Neuron (in vitro differentiated cells): Measurements from ENCODE around the gene FCRL2.

Experiments used
- H2AFZ ChIP-seq: one replicate; pipeline ENCODE4 v1.6.1; 2013; ENCODE audit warnings: low read depth, mild to moderate bottlenecking, inconsistent platforms, low read length, moderate library complexity
- H3K27me3 ChIP-seq: one replicate; pipeline ENCODE4 v1.6.1; 2013; ENCODE audit warnings: low read length; ENCODE audit not compliant: insufficient read depth
- H3K36me3 ChIP-seq: one replicate; pipeline ENCODE4 v1.6.1; 2013; ENCODE audit warnings: low read length; ENCODE audit not compliant: insufficient read depth
- H3K4me1 ChIP-seq: one replicate; pipeline ENCODE4 v1.6.1; 2013; ENCODE audit warnings: low read length; ENCODE audit not compliant: insufficient read depth
- H3K4me3 ChIP-seq: 2 replicates; pipeline ENCODE4 v1.5.1; 2013; ENCODE audit warnings: mild to moderate bottlenecking, low read length, moderate library complexity
- H3K9me3 ChIP-seq: one replicate; pipeline ENCODE4 v1.6.1; 2013; ENCODE audit warnings: low read length

FCRL2 gene

DNA sequence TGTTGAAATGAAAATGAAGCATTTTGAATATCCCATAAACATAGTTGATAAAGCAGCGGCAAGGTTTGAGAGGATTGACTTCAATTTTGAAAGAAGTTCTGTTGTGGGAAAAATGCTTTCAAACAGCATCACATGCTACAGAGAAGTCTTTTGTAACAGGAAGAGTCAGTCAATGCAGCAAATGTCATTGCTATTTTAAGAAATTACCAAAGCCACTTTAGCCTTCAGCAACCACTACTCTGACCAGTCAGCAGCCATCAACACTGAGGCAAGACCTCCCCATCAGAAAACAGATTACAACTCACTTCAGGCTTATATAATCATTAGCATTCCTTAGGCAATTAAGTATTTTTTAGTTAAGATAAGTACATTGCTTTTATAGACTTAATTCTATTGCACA is 42.6 kb downstream of the FCRL2 start:
- H2AFZ ChIP-seq, result no peak overlapping the region
- no peaks in the 10 kb centered on the region for H3K36me3 ChIP-seq
- no peaks in the 10 kb centered on the region for H3K4me1 ChIP-seq
- no peak overlapping the region for H3K4me3 ChIP-seq
- no peaks in the 10 kb centered on the region for H3K27me3 ChIP-seq
- no peaks in the 10 kb centered on the region for H3K9me3 ChIP-seq

DNA sequence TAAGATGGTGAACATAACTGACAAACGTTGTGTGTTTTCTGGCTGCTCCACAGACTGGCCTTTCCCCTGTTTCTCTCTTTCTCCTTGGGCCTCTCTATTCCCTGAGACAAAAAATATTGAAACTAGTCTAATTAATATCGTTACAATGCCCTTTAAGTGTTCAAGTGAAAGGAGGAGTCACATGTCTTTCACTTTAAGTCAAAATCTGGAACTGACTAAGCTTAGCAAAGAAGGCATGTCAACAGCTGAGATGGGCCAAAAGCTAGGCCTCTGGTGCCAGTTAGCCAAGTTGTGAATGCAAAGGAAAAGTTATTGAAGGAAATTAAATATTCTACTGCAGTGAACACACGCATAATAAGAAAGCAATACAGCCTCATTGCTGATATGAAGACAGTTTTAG is 44.2 kb downstream of the FCRL2 start:
- Histone ChIP-seq H3K9me3 (no peaks in the 10 kb centered on the region), H2AFZ (no peak overlapping the region), H3K4me3 (no peak overlapping the region), H3K27me3 (no peaks in the 10 kb centered on the region), H3K36me3 (no peaks in the 10 kb centered on the region), H3K4me1 (no peaks in the 10 kb centered on the region)

DNA sequence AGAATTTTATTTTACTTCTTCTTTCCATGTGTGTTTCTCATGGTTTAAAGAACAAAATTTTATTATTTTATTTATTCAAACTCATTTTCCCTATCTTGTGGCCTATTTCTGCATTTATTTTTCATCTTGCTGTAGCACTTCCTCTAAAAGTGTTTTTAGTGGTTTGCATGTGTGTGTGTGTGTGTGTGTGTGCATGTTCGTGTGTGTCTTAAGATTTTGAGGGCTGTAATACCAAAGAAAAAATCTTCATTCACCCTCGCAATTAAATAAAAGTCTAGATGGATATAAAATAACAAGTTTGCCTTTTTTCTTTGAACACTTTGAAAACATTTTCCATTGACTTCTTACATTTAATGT is 51.7 kb downstream of the FCRL2 start:
- Histone ChIP-seq H2AFZ (no peak overlapping the region), H3K36me3 (no peaks in the 10 kb centered on the region), H3K4me3 (no peak overlapping the region), H3K9me3 (no peaks in the 10 kb centered on the region), H3K4me1 (no peaks in the 10 kb centered on the region), H3K27me3 (no peaks in the 10 kb centered on the region)

DNA sequence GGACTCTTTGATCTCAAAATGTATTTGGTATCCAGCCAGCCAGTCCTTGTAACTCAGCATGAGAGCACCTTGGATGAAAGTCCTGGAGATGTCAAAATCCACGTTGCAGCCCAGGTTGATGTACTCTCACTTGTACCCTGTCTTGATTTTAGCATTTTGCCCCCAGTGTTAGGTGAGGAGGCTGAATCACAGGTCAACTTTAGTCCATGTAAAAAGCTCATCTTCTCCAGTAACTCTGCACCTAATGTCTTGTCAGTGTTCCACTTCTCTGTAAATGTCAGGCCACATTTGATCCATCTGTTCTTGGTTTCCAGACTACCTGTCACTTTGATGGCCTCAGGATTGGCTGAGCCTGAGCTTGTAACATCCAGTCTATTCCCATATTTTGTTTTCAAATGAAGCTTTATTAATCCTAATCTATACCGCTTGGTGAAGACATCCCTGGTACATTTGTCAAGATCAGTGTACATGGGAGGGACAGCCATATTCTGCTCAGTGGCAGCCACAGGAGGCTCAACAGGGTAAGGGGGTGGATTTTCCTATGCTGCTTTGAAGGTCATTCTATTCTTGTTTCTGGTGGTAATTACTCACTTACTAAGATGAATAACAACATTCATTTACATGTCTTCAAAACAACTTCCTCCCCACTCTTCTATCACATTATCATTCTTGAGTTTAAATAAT is 52.3 kb downstream of the FCRL2 start:
- no peaks in the 10 kb centered on the region for H3K36me3 ChIP-seq
- H3K4me3 ChIP-seq, result no peak overlapping the region
- H3K9me3 ChIP-seq, result no peaks in the 10 kb centered on the region
- no peaks in the 10 kb centered on the region for H3K4me1 ChIP-seq
- no peak overlapping the region for H2AFZ ChIP-seq
- H3K27me3 ChIP-seq, result no peaks in the 10 kb centered on the region

DNA sequence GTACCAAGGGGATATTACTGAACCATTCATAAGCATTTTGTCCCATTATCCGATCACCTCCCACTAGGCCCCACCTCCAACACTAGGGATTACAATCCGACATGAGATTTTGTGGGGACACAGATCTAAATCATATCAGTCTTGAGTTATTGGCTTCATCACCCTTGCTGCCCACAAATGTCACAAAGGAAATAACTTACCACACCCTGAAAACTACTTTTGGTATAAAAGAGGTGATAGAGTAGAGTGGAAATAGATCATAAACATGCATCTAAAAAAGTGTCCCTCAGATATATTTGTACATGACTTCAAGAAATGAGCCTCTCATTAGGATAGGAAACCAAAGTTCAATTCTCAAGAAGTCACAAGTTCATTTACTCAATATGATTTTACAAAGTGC is 53.8 kb downstream of the FCRL2 start:
- Histone ChIP-seq H3K27me3 (no peaks in the 10 kb centered on the region), H3K4me3 (no peak overlapping the region), H3K36me3 (no peaks in the 10 kb centered on the region), H2AFZ (no peak overlapping the region), H3K9me3 (no peaks in the 10 kb centered on the region), H3K4me1 (no peaks in the 10 kb centered on the region)

DNA sequence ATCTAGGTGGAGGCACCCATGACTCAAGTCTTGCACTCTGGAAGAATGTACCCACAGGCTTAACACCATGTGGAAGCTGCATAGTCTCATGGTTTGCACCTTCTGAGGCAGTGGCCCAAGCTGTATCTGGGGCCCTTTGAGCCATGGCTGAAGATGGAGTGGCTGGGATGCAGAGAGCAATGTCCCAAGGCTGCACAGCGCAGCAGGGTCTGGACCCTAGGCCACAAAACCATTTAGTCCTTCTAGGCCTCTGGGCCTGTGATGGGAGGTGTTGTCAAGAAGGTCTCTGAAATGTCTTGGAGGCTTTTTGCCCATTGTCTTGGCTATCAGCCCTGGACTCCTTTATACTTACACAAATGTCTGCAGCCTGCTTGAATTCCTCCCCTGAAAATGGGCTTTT is 54.9 kb downstream of the FCRL2 start:
- no peak overlapping the region for H2AFZ ChIP-seq
- no peaks in the 10 kb centered on the region for H3K9me3 ChIP-seq
- H3K36me3 ChIP-seq, result no peaks in the 10 kb centered on the region
- no peaks in the 10 kb centered on the region for H3K27me3 ChIP-seq
- no peak overlapping the region for H3K4me3 ChIP-seq
- no peaks in the 10 kb centered on the region for H3K4me1 ChIP-seq

DNA sequence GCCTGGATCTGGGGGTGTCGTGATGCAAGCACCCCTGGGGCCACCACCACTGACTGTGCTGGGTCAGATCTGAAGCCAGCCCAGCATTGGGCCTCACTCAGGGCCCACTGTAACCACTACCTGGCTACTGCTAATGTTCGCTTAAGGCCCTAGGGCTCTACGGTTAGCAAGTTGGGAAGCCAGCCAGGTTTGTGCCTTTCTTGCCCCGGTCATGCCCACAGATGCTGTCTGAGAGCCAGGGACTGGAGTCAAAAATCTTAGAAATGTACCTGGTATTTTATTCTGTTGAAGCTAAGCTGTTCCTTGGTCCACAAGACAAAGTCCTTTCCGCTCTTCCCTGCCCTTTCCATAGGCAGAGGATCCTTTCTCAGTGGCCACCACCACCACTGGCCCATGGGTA is 61.2 kb downstream of the FCRL2 start:
- no peaks in the 10 kb centered on the region for H3K27me3 ChIP-seq
- no peaks in the 10 kb centered on the region for H3K36me3 ChIP-seq

DNA sequence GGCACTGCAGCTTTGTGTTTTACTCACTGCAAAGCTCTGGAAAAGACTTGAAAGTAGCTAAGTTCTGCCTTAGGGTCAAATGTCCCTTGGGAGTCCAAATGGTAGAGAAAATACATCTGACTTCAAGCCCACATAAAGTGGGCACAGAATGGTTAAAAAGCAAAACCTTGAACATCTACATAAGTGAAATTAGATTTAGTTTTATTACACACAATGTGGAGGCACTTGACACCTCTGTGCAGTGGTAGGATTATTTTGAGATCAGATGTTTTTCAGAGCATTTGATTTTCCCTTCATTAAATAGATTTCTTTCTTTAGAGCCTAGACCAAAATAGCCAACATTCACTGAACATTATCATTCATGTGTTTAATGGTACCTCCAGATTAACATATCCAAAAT is 65.1 kb downstream of the FCRL2 start:
- no peak overlapping the region for H2AFZ ChIP-seq
- no peaks in the 10 kb centered on the region for H3K36me3 ChIP-seq
- no peak overlapping the region for H3K4me3 ChIP-seq
- H3K4me1 ChIP-seq, result no peaks in the 10 kb centered on the region
- H3K9me3 ChIP-seq, result no peaks in the 10 kb centered on the region
- H3K27me3 ChIP-seq, result no peaks in the 10 kb centered on the region

More for the DNA sequence above, 61.2 kb downstream of the FCRL2 start:
- H2AFZ ChIP-seq, result no peak overlapping the region
- H3K9me3 ChIP-seq, result no peaks in the 10 kb centered on the region
- H3K4me1 ChIP-seq, result no peaks in the 10 kb centered on the region
- H3K4me3 ChIP-seq, result no peak overlapping the region

DNA sequence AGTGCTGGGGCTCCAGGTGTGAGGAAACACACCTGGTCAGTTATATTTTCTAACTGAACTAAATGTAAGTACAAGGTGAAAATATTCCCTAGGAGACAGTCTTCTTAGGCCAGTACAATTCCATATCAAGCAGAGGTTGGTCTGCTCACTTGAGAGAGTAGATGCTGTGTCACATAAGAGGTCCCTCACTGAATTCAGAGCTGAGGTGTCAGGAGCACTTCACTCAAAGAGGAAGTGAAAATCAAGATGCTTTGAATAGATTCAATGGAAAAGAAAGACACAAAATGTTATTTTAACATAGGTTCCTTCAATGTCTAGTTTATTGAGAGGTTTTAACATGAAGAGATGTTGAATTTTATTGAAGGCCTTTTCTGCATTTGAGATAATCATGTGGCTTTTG is 72.1 kb downstream of the FCRL2 start:
- H3K4me1 ChIP-seq, result no peaks in the 10 kb centered on the region
- no peak overlapping the region for H2AFZ ChIP-seq
- no peaks in the 10 kb centered on the region for H3K9me3 ChIP-seq
- no peaks in the 10 kb centered on the region for H3K36me3 ChIP-seq
- no peak overlapping the region for H3K4me3 ChIP-seq
- H3K27me3 ChIP-seq, result peaks cover 4% of the 10 kb centered on the region

DNA sequence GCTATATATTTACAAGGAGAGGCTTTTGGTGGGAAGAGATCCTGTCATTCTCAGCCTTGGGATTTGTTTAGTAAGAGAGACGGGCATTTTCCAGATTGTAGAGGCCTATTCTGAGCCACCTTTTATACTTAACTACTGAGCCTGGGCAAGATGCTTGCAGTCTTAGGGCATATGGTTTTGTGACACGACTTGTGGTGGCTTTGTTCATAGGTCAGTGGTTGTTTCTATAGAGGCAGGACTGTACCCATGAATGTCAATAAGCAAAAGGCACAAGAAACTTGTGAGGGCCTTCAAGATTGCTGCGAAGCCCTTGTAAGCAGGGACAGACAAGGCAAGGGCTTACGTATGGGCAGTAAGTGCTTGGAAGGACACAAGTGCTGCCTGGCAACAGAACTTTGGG is 73.0 kb downstream of the FCRL2 start:
- Histone ChIP-seq H3K36me3 (no peaks in the 10 kb centered on the region), H3K9me3 (no peaks in the 10 kb centered on the region), H3K27me3 (peaks cover 9% of the 10 kb centered on the region), H2AFZ (no peak overlapping the region), H3K4me3 (no peak overlapping the region), H3K4me1 (no peaks in the 10 kb centered on the region)

DNA sequence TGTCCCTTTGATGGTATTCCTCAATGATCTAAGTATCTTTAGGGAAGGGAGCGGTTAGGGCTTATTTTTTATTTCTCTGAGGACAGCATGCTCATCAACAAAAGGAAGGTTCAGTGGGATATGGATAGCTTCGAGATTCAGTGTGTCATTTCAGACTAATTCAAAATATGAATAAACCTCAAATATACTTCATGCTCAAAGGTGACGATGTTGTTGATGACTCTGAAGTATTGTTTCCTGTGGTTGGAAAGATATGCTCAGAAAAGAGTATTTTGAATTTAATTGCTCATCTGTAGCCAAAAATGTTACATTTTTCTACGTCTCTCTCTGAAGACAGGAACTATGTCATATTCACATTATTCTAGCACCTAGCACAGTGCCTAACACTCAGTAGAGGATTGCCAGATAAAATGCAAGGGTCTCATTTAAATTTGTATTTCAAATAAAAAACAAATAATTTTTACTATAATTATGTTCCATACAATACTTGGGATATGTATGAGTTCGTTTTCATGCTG is 74.6 kb downstream of the FCRL2 start:
- Histone ChIP-seq H3K9me3 (no peaks in the 10 kb centered on the region), H3K27me3 (peaks cover 9% of the 10 kb centered on the region), H3K4me1 (no peaks in the 10 kb centered on the region), H3K4me3 (no peak overlapping the region), H2AFZ (no peak overlapping the region), H3K36me3 (no peaks in the 10 kb centered on the region)

DNA sequence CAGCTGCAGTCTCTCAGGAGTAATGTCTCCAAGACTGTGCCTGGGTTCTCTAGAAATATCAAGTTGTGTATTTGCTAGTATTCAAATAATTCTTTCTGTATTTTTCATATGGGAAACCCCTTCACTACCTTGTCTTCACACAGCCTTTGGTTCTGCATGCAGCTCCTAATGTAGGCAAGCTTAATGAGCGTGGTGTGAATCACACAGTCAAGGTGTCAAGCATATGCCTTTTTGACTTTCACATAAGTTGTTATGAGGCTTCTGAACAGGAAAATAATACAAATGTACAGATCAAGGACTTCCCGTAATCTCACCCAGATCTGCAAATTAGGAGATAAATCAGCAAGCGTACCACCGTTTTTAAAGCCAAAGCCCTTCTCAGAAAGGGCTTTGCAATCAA is 76.2 kb downstream of the FCRL2 start, which contains the start of gene FCRL3:
Gene FCRL3, minus strand, starts transcription at position 38 of the 400 bp plus-strand sequence. CDS start 280 bp downstream, outside the sequence.
- no peak within 1 kb of the TSS for H2AFZ ChIP-seq
- H3K4me3 ChIP-seq, result no peak within 1 kb of the TSS
- peaks cover 9% of the 10 kb centered on the region for H3K27me3 ChIP-seq
- no peaks in the 10 kb centered on the region for H3K4me1 ChIP-seq
- H3K36me3 ChIP-seq, result no peaks in the 10 kb centered on the region
- H3K9me3 ChIP-seq, result no peaks in the 10 kb centered on the region

DNA sequence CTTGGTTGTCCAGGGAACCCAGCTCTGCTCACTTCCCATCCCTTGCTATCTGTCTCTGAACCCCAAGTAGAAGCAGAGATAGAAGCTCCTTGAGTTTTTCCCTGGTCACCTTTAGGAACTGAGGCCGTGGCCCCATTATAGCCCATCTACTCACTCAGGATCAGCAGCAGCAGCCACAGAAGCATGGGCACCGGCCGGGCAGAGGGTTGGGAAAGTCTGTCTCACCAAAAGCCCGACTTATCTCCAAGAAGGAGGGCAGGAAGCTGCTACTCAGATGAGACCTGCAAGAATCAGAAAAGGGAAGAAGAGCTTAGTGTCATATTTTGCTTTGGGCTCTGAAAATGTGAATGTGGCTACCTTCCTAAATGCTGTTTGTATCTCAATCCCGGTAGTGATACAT is 76.6 kb downstream of the FCRL2 start:
- peaks cover 9% of the 10 kb centered on the region for H3K27me3 ChIP-seq
- no peaks in the 10 kb centered on the region for H3K4me1 ChIP-seq
- no peaks in the 10 kb centered on the region for H3K9me3 ChIP-seq
- H2AFZ ChIP-seq, result no peak overlapping the region
- H3K36me3 ChIP-seq, result no peaks in the 10 kb centered on the region
- H3K4me3 ChIP-seq, result no peak overlapping the region
